K562 (cell line): Measurements from ENCODE around the gene CCDC137. TPM values are rescaled to one million over a fixed set of nuclear protein-coding genes. Genes with fewer than 3 reads are reported as not detected.

Source experiments
- ARID2 ChIP-seq: fragments of 450-650 bp; IDR thresholded peaks from 2 replicates; pipeline ENCODE4 v1.6.1; 2017; ENCODE audit warnings: antibody characterized with exemption, mild to moderate bottlenecking
- EWSR1 ChIP-seq: fragments of 450-650 bp; IDR thresholded peaks from 2 replicates; pipeline ENCODE4 v1.6.1; 2018; ENCODE audit warnings: borderline replicate concordance, mild to moderate bottlenecking, low read depth, moderate library complexity; ENCODE audit not compliant: partially characterized antibody
- FOXJ2 ChIP-seq: fragments of 200-800 bp; sonication (Bioruptor generic); IDR thresholded peaks from 2 replicates; pipeline ENCODE4 v1.6.1; 2016; ENCODE audit warnings: missing genetic modification characterization, missing compliant biosample characterization
- GTF2F1 ChIP-seq: IDR thresholded peaks from 2 replicates; pipeline ENCODE4 v1.6.1; 2011; ENCODE audit warnings: low read depth, low read length, improper control_type of control experiment
- HMGN3 ChIP-seq: IDR thresholded peaks from 2 replicates; pipeline ENCODE4 v1.6.1; 2011; ENCODE audit warnings: borderline replicate concordance, low read depth, mild to moderate bottlenecking, mixed read lengths, low read length; ENCODE audit not compliant: insufficient read length; ENCODE audit errors: extremely low read depth
- HNRNPK ChIP-seq: fragments of 200-400 bp; formaldehyde crosslinking; IDR thresholded peaks from one replicate; pipeline ENCODE4 v1.6.1; 2018; ENCODE audit warnings: mild to moderate bottlenecking, low read depth, low read length; ENCODE audit not compliant: poor library complexity, severe bottlenecking
- LARP7 ChIP-seq: fragments of 450-650 bp; IDR thresholded peaks from 2 replicates; pipeline ENCODE4 v1.6.1; 2016
- MLLT1 ChIP-seq, 2 experiments: fragments of 450-650 bp; IDR thresholded peaks; 2 replicates each; pipeline ENCODE4 v1.6.1; 2016
- PBX2 ChIP-seq, 2 experiments: IDR thresholded peaks in 1 of 2; conservative IDR thresholded peaks in 1 of 2; 2 replicates each; pipeline ENCODE4 v1.6.1; 2016; ENCODE audit warnings: low read depth in 2 of 2, mild to moderate bottlenecking in 1 of 2, missing compliant biosample characterization in 1 of 2, missing genetic modification characterization in 1 of 2, moderate library complexity in 1 of 2
- SIN3A ChIP-seq, 2 experiments: fragments of 150-350 bp in 1 of 2; IDR thresholded peaks; 2 replicates each; pipeline ENCODE4 v1.6.1; 2011 to 2016; ENCODE audit warnings: borderline replicate concordance in 2 of 2, low read depth in 2 of 2, low read length in 2 of 2, mild to moderate bottlenecking in 2 of 2, moderate library complexity in 2 of 2; ENCODE audit not compliant: control insufficient read depth in 1 of 2
- TAL1 ChIP-seq: fragments of 450-650 bp; IDR thresholded peaks from 2 replicates; pipeline ENCODE4 v1.6.1; 2016; ENCODE audit warnings: mild to moderate bottlenecking
- TCF3 ChIP-seq: sonication (generic); formaldehyde crosslinking; IDR thresholded peaks from 2 replicates; pipeline ENCODE4 v1.4.0; 2020; ENCODE audit warnings: mild to moderate bottlenecking, missing genetic modification reagents
- TFAM ChIP-seq: fragments of 250-450 bp; sonication (Bioruptor Pico); conservative IDR thresholded peaks from 2 replicates; pipeline ENCODE4 v1.5.0; 2021; ENCODE audit warnings: mild to moderate bottlenecking, moderate library complexity
- ZBTB49 ChIP-seq: sonication (generic); formaldehyde crosslinking; IDR thresholded peaks from 2 replicates; pipeline ENCODE4 v1.8.0; 2022; ENCODE audit warnings: missing genetic modification reagents, mild to moderate bottlenecking, borderline replicate concordance
- ZNF165 ChIP-seq: fragments of 250-450 bp; sonication (Bioruptor Pico); IDR thresholded peaks from 2 replicates; pipeline ENCODE4 v1.4.0; 2020; ENCODE audit warnings: borderline replicate concordance
- ZNF586 ChIP-seq: fragments of 450-650 bp; formaldehyde crosslinking; conservative IDR thresholded peaks from 2 replicates; pipeline ENCODE4 v1.4.0; 2020; ENCODE audit warnings: mild to moderate bottlenecking, moderate library complexity
- ZNF75A ChIP-seq: fragments of 450-650 bp; formaldehyde crosslinking; IDR thresholded peaks from 2 replicates; pipeline ENCODE4 v1.4.0; 2020; ENCODE audit warnings: mild to moderate bottlenecking
- polyA plus RNA-seq, 8 experiments: library from polyadenylated mRNA; depleted of rRNA in 4 of 8; stranded (reverse) in 5 of 8; unstranded in 3 of 8; fragments of >200 nt; fragmentation: Nextera tagmentation in 2 of 8; fragmentation: Illumina TruSeq in 1 of 8; extraction: Ambion mirVana in 2 of 8; extraction: Trizol in 1 of 8; gene quantifications; 2 replicates each; pipeline versions ENCODE4 v1.2.1 to v1.2.3, GENCODE V29; 2011 to 2014; ENCODE audit warnings: inconsistent platforms in 1 of 8, missing spikeins in 1 of 8
- total RNA-seq, 7 experiments: library from RNA; depleted of rRNA in 6 of 7; stranded (reverse); fragments of >200 nt in 6 of 7; fragmentation: Illumina TruSeq in 2 of 7; extraction: Trizol in 2 of 7; gene quantifications; 2 replicates each; pipeline versions ENCODE4 v1.2.1 to v1.2.3, GENCODE V29; 2011 to 2021; ENCODE audit warnings: low replicate concordance in 1 of 7
- TF ChIP-seq, protein P1 (sequence below): fragments of 250-450 bp; sonication (Bioruptor Pico); IDR thresholded peaks from 2 replicates; pipeline ENCODE4 v1.8.0; 2022; ENCODE audit warnings: inconsistent platforms, mild to moderate bottlenecking, moderate library complexity, borderline replicate concordance

The CCDC137 gene
- total and polyA plus RNA-seq, 9 of the 15 experiments (the other 6 are each of a cell fraction or from before 2014, with no cell fraction given): 2.3 to 68.1 (median 38.3) TPM

DNA sequence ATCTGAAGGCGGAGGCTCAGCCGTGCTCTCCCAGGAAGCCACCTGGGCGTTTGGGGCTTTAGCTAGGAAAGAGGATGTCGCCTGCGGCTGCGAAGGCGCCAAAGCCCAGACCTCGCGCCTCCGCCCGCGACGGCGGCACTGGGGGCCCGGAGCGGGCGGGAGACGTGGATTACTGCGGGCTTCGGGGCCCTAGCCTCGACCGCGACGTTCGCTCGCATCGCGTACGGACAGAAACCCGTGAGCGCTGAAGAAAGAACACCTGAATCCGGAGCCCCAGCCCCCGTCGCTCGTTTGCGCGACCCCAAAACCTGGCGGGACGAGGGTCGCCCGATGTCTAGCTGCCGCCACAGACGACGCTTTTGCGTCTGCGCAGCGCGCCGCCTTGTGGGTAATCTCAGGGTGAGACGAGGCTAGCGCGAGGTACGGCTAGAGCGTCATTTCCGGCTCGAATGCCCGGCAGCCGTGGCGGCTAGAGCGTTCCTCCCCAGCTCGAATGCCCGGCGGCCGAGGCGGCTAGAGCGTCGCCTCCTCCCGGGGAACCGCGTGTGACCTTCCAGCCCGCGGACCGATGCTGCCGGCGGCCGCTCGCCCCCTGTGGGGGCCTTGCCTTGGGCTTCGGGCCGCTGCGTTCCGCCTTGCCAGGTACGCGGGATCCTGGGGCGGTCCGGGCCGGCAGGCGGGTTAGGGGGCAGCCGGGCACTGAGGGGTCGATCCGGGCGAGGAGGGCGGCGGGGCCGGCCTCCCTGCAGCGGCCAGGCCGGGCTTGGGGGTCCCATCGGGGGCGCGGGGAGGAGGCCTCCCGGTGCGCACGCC is 36.6 kb downstream of the CCDC137 start, which contains the start of gene MRPL12 (continued):
- TF ChIP-seq PBX2 (CRISPR knock-in tag; IDR thresholded peaks at IDR 0.05; ENCODE audit: low read depth): no peak
- TF ChIP-seq PBX2 (tag; conservative IDR thresholded peaks at IDR 0.05; ENCODE audit: low read depth): no peak
- TF ChIP-seq ZNF165: peak; percentile 21; the same call in 1 of the 2 replicates
- TF ChIP-seq, protein P1, sequence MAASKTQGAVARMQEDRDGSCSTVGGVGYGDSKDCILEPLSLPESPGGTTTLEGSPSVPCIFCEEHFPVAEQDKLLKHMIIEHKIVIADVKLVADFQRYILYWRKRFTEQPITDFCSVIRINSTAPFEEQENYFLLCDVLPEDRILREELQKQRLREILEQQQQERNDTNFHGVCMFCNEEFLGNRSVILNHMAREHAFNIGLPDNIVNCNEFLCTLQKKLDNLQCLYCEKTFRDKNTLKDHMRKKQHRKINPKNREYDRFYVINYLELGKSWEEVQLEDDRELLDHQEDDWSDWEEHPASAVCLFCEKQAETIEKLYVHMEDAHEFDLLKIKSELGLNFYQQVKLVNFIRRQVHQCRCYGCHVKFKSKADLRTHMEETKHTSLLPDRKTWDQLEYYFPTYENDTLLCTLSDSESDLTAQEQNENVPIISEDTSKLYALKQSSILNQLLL: no peak
- TF ChIP-seq GTF2F1: peak; percentile 77; the same call in 1 of the 2 replicates
- TF ChIP-seq ZNF586 (CRISPR knock-in tag): no peak
- no peak for TF ChIP-seq FOXJ2 (tag)
- TF ChIP-seq ARID2: no peak
- TF ChIP-seq SIN3A (IDR thresholded peaks at IDR 0.05; ENCODE audit: borderline replicate concordance in 2 of 2, control insufficient read depth in 1 of 2, low read depth in 2 of 2, low read length in 2 of 2): peak; percentile 75 to 94; a peak in 3 of 4 replicates
- no peak for TF ChIP-seq LARP7
- TF ChIP-seq HNRNPK: no peak
- no peak for TF ChIP-seq EWSR1
- no peak for TF ChIP-seq ZNF75A (CRISPR knock-in tag)
- peak; percentile 12; the same call in 1 of the 2 replicates for TF ChIP-seq TCF3 (CRISPR knock-in tag)
- no peak for TF ChIP-seq TFAM (CRISPR knock-in tag)
- TF ChIP-seq MLLT1 (IDR thresholded peaks at IDR 0.05): no peak
- peak; percentile 81 for TF ChIP-seq HMGN3
- TF ChIP-seq TAL1: no peak
- no peak for TF ChIP-seq ZBTB49 (CRISPR knock-in tag)
